HEK293 (cell line): ENCODE measurements around the gene LRP6.

Experiments used
- CTCF ChIA-PET: fragments of 350-600 bp; formaldehyde crosslinking; extraction: SDS; loops from one replicate; lab custom pipeline; 2021; ENCODE audit warnings: antibody characterized with exemption; lab: Yijun Ruan, JAX
- POLR2A ChIA-PET: fragments of 300-600 bp; formaldehyde crosslinking; extraction: SDS; loops from one replicate; lab custom pipeline; 2020; ENCODE audit warnings: antibody characterized with exemption, inconsistent platforms; lab: Yijun Ruan, JAX
- H3K27ac ChIP-seq: fragments of 200-500 bp; sonication (Bioruptor generic); 2 replicates; pipeline ENCODE4 v1.5.1; 2014; ENCODE audit warnings: low read depth, low read length, control low read depth, inconsistent platforms; ENCODE audit errors: extremely low read depth
- H3K36me3 ChIP-seq, 2 experiments: fragments of 200-500 bp in 1 of 2; sonication (Bioruptor generic) in 1 of 2; 1 replicate in 1 of 2; 2 replicates in 1 of 2; pipeline ENCODE4 v1.5.1; 2014 to 2017; ENCODE audit warnings: inconsistent platforms in 2 of 2, low read length in 2 of 2; ENCODE audit not compliant: control insufficient read depth in 2 of 2, insufficient read depth in 1 of 2
- H3K4me1 ChIP-seq: fragments of 200-500 bp; sonication (Bioruptor generic); 2 replicates; pipeline ENCODE4 v1.5.1; 2014; ENCODE audit warnings: mild to moderate bottlenecking, low read length, inconsistent platforms; ENCODE audit not compliant: control insufficient read depth, insufficient read depth
- H3K4me3 ChIP-seq: 2 replicates; pipeline ENCODE4 v1.5.1; 2011; ENCODE audit warnings: low read depth, mild to moderate bottlenecking, control low read depth, low read length, moderate library complexity
- H3K9me3 ChIP-seq: fragments of 200-500 bp; sonication (Bioruptor generic); 2 replicates; pipeline ENCODE4 v1.5.1; 2014; ENCODE audit warnings: low read depth, low read length, inconsistent platforms; ENCODE audit not compliant: control insufficient read depth, insufficient read depth
- GLIS1 ChIP-seq: fragments of 450-650 bp; formaldehyde crosslinking; IDR thresholded peaks from 2 replicates; pipeline ENCODE4 v1.5.1; 2016; ENCODE audit warnings: missing biosample characterization, missing genetic modification characterization
- HOXA7 ChIP-seq: sonication (generic); formaldehyde crosslinking; IDR thresholded peaks from 2 replicates; pipeline ENCODE4 v1.8.1; 2022; ENCODE audit warnings: missing genetic modification reagents, borderline replicate concordance
- HOXD13 ChIP-seq: sonication (generic); formaldehyde crosslinking; IDR thresholded peaks from 2 replicates; pipeline ENCODE4 v1.8.0; 2022; ENCODE audit warnings: missing genetic modification reagents, borderline replicate concordance
- MEIS1 ChIP-seq: sonication (generic); formaldehyde crosslinking; IDR thresholded peaks from 2 replicates; pipeline ENCODE4 v1.8.1; 2022; ENCODE audit warnings: missing genetic modification reagents, mild to moderate bottlenecking, borderline replicate concordance
- OSR2 ChIP-seq: fragments of 450-650 bp; formaldehyde crosslinking; IDR thresholded peaks from 2 replicates; pipeline ENCODE4 v1.5.1; 2016; ENCODE audit warnings: missing biosample characterization, missing genetic modification characterization
- PRDM2 ChIP-seq: fragments of 450-650 bp; formaldehyde crosslinking; IDR thresholded peaks from 2 replicates; pipeline ENCODE4 v1.5.1; 2016; ENCODE audit warnings: missing biosample characterization, missing genetic modification characterization, borderline replicate concordance
- TCF7L2 ChIP-seq: IDR thresholded peaks from 2 replicates; pipeline ENCODE4 v1.6.1; 2011; ENCODE audit warnings: low read depth, mild to moderate bottlenecking, inconsistent platforms, low read length, moderate library complexity, borderline replicate concordance
- TSHZ1 ChIP-seq: fragments of 450-650 bp; formaldehyde crosslinking; IDR thresholded peaks from 2 replicates; pipeline ENCODE4 v1.5.1; 2016; ENCODE audit warnings: missing biosample characterization, missing genetic modification characterization, borderline replicate concordance
- ZBTB8A ChIP-seq: fragments of 450-650 bp; formaldehyde crosslinking; IDR thresholded peaks from 2 replicates; pipeline ENCODE4 v1.5.1; 2016; ENCODE audit warnings: missing biosample characterization, missing genetic modification characterization
- ZEB2 ChIP-seq: fragments of 450-650 bp; formaldehyde crosslinking; IDR thresholded peaks from 2 replicates; pipeline ENCODE4 v1.5.1; 2016; ENCODE audit warnings: missing biosample characterization, missing genetic modification characterization
- ZNF488 ChIP-seq: fragments of 450-650 bp; formaldehyde crosslinking; IDR thresholded peaks from 2 replicates; pipeline ENCODE4 v1.5.1; 2016; ENCODE audit warnings: missing biosample characterization, missing genetic modification characterization
- ZNF580 ChIP-seq: fragments of 450-650 bp; formaldehyde crosslinking; IDR thresholded peaks from 2 replicates; pipeline ENCODE4 v1.5.1; 2016; ENCODE audit warnings: missing biosample characterization, missing genetic modification characterization
- ZNF596 ChIP-seq: fragments of 450-650 bp; IDR thresholded peaks from 2 replicates; pipeline ENCODE4 v1.5.0; 2018; ENCODE audit warnings: missing biosample characterization, mild to moderate bottlenecking, missing genetic modification characterization, moderate library complexity

Gene LRP6

GRCh38 chr12:12138203-12139154 lies 128.4 kb downstream of the LRP6 start (continued):
- TF ChIP-seq TSHZ1 (tag by site-specific recombination) (no peak), PRDM2 (tag by site-specific recombination) (no peak), HOXA7 (CRISPR knock-in tag) (no peak), GLIS1 (tag by site-specific recombination) (no peak), HOXD13 (no peak)
- TF ChIP-seq, all 188 proteins: peak for 0

GRCh38 chr12:12133785-12134184 lies 133.1 kb downstream of the LRP6 start:
- CTCF ChIA-PET, result no interaction called here
- H3K4me1 ChIP-seq, result no peaks in the 10 kb centered on the region
- H3K36me3 ChIP-seq, result peaks cover 12 to 21% of the 10 kb centered on the region in 2 experiments
- H3K4me3 ChIP-seq, result no peak overlapping the region
- TF ChIP-seq ZNF580, result no peak
- no peak for TF ChIP-seq ZNF488 (tag by site-specific recombination)
- no peak for TF ChIP-seq ZNF596 (tag by site-specific recombination)
- no peak for TF ChIP-seq MEIS1 (CRISPR knock-in tag)
- no peak for TF ChIP-seq OSR2 (tag by site-specific recombination)
- no peak for TF ChIP-seq TCF7L2
- no peak for TF ChIP-seq ZEB2 (tag by site-specific recombination)
- no peak for TF ChIP-seq ZBTB8A (tag by site-specific recombination)
- H3K27ac ChIP-seq, result no peak overlapping the region
- POLR2A ChIA-PET, result no interaction called here
- no peaks in the 10 kb centered on the region for H3K9me3 ChIP-seq
